Hematopoietic multipotent progenitor cell treated with erythropoietin and hydrocortisone succinate and interleukin-3 and kit ligand, for 8 days (in vitro differentiated cells): ENCODE measurements around the gene MID1.

Source experiments
- DNase-seq: peaks from one replicate; pipeline ENCODE4 v3.0.0-alpha.2; 2015

MID1 gene

DNA sequence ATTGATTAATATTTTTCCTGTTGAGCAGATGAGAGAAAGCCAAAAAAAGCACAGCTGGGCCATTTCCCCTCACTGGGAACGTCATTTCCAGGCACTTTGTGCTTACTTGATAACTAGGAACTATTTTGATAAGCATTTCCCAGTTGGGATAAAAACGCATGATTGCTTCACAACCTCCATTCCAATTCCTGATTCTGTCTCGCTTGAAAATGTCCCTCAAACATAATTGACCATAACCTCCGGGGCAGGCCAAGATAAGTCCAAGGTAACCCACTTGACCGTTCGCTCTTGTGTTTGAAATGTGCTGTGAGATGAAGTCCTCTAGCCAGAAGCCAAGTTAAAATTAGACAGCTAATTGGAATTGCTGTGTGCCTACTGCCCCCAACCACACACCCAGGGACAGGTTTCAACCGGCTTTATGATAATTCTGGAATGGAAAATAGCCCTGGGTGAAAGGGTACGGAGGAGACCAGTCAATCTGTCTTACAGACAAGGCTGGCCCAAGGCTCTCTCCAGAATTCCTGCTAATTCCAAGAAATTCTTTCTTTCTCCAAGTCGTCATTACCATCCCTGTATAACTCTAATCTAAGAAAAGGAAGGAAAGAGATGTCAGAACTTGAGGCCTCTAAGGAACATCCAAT, 137.1 kb downstream of the MID1 start:
- DNase-seq, result no peak

DNA sequence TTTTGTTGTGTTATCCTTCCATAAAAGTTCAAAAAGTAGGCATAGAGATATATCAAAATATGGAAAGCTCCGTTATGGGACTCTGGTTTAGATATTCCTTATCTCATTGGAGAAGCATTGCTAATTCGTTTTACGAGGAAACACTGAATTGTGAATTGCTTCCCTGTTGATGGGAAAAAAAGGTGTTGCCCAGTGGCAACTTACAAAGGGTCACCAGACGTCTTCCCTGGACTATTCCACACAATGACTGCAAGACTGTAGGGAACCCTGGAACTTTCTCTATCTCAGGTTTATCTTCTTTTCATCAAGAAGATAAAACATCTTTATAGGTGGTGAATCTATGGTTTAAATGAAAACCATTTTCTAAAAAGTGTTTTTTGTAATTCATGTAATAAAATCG, 137.7 kb downstream of the MID1 start:
- no peak for DNase-seq

GRCh38 chrX:10482261-10482660, 138.1 kb downstream of the MID1 start:
- DNase-seq, result no peak

DNA sequence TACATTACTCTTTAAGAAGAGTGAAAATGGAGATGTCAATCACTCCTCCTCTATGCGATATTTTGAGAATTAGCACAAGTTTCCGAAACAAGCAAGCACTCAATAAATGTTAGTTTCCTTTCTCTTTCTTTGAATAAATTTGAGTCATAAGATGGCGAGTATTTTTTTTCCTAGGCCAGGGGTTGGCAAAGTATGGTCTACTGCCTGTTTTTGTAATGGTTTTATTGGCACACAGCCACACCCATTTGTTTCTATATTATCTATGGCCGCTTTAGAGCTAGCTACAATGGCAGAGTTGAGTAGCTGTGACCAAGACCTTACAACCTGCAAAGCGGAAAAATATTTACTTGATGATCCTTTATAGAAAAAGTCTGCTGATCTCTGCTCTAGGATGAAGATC, 139.5 kb downstream of the MID1 start:
- DNase-seq, result no peak

GRCh38 chrX:10479508-10479907, 140.9 kb downstream of the MID1 start:
- no peak for DNase-seq

GRCh38 chrX:10477525-10477924, 142.9 kb downstream of the MID1 start:
- no peak for DNase-seq

DNA sequence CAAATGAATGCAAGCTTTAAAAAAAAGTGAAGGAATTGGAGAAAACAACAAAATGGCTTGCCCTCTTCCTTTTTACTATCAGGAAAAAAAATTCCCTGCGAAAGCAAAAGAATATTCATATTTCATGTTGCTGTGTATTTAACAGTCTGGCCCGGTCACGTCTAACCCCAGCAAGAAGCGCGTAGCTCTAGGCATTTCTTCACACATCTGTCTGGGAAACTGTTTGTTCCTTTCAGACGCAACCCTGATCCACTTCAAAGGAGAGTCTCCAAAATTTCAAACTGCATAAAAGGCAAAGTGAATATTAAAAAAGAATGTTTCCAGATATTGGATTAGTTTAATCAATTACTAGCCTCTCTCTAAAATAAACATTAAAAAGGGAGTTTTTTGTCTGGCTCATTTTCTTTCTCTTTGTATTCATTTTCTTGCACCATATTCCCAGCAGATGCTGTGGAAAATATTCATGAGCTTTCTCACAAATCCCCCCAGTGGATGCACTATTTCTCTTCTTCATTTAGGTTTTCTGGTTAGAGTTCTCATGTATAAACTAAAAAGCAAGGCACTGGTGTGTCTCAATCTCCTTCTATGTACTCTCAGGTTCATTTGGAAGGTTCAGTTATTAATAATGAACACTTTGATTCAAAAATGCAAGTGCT, 145.3 kb downstream of the MID1 start:
- DNase-seq, result no peak

DNA sequence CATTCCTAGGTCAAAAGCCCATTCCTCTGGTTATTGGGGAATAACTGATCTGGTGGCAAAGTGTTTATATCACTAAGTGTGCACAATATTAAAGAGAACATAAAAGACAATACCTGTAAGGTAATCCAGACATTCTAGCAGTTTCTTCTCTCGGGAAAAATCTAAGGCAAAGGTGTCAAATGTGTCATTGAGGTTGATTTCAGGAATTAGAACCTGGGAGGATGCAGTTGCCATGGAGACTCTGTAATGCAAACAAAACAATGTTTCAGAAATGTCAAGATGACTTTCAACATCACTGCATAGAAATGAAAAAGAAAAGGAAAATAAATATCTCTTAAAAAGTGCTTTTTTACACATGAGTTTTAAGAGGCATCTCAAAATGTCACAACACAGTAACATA, 145.9 kb downstream of the MID1 start:
- DNase-seq, result no peak

DNA sequence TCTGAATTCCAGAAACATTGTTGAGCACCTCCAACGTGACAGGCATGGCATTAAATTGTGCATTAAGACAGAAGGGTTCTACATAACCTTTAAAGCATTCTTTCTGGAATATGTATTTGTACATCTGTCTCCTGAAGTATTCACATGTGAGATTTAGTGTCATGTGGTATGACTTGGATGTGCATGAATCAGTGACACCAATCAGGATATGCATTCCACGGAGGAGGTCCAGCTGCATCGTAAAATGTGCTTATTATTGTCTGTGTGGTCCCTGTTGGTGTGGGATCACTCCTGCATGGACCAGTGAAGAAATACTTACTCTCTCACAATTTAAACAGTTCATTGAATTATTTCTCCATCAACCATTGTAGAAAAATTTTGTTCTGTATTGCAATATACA, 149.0 kb downstream of the MID1 start:
- DNase-seq, result no peak

GRCh38 chrX:10470009-10470408, 150.4 kb downstream of the MID1 start:
- no peak for DNase-seq

DNA sequence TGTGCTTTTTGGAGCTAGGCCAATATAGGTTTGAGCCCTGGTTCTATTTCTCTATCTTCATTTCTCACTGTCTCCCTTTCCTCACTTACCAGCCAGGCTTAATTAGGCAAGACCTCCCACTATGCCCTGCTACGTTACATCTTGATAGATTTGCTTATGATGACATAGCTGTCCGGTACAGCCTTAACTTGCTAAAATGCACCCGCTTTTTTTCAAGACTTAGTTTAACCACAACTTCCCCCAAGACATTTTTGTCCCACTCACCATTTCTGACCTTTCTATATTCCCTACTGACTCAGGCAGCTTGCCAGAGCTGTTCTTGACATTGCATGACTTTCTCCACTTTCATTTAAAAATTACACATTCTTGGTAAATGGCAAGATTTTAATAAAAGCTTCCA, 152.6 kb downstream of the MID1 start:
- peak; percentile 4 for DNase-seq

DNA sequence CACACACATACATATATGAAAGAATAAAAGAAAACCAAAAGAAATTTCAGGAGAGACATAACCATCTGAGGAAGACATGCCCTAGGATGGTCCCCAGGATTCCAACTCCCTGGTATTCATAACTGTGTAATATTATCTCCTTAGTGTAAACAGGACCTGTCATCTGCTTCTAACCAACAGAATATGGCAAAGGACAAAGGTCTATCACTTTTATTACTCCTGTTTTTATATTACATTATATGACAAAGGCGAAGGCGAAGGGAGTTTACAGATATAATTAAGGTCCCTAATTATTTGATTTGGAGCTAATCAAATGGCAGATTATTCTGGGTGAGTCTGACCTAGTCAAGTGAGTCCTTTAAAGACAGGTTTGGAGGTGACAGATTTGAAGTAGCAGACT, 155.1 kb downstream of the MID1 start:
- no peak for DNase-seq

DNA sequence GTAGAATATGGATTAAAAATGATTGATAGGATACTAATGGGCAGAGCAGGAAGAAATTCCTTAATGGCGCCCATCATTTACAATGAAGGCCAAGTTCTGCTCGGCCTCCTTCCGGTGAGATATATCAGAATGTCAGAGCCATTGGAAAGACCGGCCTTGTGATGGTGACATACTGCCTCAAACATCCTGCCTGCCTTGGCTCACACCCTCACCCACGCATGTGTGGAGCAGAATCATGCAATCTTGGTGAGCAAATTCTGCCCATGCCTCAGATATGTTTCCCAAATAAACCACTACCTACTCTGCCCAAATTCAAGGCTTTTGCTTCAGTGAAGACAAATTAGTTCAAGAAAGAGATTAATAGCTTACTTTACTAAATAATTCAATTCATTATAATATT, 163.3 kb downstream of the MID1 start:
- DNase-seq, result no peak

DNA sequence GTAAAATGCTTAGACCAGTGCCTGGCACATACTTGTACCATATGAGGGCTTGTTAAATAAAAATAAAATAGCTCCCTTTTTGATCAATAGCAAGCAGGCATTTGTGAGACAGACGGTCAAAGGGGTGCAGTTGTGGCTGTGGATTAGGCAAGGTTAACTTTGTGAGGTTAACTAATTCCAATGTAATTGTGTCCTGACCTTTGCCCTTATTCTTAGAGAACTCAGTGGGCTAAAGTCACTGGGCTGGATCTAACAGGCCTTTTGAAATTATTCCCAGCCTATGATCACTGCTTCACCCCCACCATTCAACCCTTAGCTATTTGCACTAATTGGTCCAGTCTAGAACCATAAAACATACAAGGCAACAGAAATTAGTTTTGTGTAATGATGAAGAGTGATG, 166.4 kb downstream of the MID1 start:
- DNase-seq, result no peak

- no peak for DNase-seq
These were observed 169.4 kb downstream of the MID1 start for GRCh38 chrX:10450959-10451355.

- DNase-seq, result no peak
These were observed 170.0 kb downstream of the MID1 start for GRCh38 chrX:10450229-10450958.

- no peak for DNase-seq
These were observed 172.7 kb downstream of the MID1 start for GRCh38 chrX:10447564-10448214.

- no peak for DNase-seq
These were observed 176.2 kb downstream of the MID1 start for GRCh38 chrX:10444204-10444603.

- no peak for DNase-seq
These were observed 178.9 kb downstream of the MID1 start for GRCh38 chrX:10441464-10441863.

DNA sequence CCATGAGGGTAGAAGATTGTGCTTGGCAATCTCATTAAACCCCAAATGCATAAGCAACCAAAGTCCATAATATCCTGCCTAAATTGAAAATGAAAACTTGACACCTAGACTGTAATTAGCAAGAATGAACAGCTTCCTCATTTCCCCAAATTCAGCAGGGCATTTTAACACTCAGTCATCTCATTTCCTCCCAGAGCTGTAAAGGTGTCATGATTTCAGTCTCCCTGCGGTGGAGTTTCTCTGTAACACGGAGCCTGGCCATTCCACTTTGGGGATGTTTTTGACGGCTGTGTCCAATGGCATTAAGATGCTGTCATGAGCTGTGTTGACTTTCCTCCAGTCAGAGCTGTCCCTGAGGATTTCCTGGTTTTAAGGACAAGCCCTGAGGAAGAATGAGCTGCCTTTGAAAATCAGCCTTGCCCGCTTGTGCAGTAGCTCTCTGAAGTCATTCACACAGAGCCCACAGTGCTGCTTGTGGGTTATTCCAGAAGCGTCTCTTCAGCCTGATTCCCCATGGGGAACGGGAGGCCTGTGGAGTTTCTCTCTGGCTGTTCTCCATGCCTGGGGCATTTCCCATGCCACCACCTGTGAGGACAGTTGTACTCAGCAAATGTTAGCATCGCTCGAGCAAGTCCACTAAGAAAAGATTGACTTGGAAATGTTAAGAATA, 187.0 kb downstream of the MID1 start:
- no peak for DNase-seq

DNA sequence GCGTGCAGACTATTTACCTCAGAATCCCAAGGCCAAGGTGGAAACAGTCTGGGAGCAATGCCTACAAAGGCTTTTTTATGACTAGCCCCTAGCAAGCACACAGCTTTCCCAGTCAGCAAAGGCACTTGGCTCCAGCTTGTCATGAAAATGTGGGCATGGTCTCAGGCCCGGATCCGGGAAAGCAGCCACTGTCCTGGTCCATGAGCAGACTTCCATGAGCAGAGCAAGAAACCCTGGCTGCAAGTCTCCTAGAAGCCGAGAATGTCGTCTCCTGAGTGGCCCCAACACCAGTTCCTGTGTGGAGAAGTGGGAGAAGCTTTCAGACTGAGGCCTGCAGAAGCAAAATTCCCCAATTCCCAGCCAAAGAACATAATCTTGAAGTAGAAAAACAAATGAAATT, 190.5 kb downstream of the MID1 start:
- no peak for DNase-seq

GRCh38 chrX:10427249-10427648, 193.1 kb downstream of the MID1 start:
- no peak for DNase-seq

DNA sequence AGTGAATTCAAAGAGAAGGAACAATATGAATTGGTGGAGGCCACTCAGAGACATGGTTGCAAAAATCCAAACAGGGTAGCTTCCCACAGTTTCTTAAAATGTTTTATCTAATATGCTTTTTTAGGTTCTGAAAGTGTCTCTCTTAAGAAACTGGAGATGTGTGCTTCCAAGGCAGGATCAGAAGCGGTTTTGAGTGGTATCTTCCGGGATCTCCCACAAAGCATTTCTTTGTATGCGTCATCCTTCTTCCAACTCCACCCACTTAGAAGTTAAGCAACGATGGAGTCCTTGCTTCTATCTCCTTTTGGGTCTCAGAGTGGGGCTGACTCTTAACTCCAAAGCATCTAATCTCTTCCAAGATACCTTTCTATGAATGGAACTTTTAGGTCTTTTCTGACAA, 196.7 kb downstream of the MID1 start:
- no peak for DNase-seq
